ENCODE results near the gene ADPRS. TPM values are rescaled to one million over a fixed set of nuclear protein-coding genes. Genes with fewer than 3 reads are reported as not detected.

ADPRS gene
- total and polyA plus RNA-seq, 9 of the 15 experiments (the other 6 are each of a cell fraction or from before 2014, with no cell fraction given), result 5.9 to 40.0 (median 27.4) TPM

GRCh38 chr1:36099681-36100341 is 11.1 kb downstream of the ADPRS start (continued):
- TF ChIP-seq CEBPZ (IDR thresholded peaks at IDR 0.05; ENCODE audit: borderline replicate concordance, low read depth, low read length) (no peak), ZFP1 (CRISPR knock-in tag; IDR thresholded peaks at IDR 0.05) (no peak), SP2 (IDR thresholded peaks at IDR 0.05; ENCODE audit: extremely low read depth, low read depth, low read length, poor library complexity, severe bottlenecking) (no peak), MED1 (CRISPR knock-in tag; IDR thresholded peaks at IDR 0.05; ENCODE audit: borderline replicate concordance) (no peak), RBM14 (IDR thresholded peaks at IDR 0.05; ENCODE audit: borderline replicate concordance, insufficient read depth, low read depth, low read length) (no peak), ZKSCAN8 (CRISPR knock-in tag; IDR thresholded peaks at IDR 0.05) (no peak), ZNF239 (CRISPR knock-in tag; IDR thresholded peaks at IDR 0.05) (no peak), ZNF764 (CRISPR knock-in tag; IDR thresholded peaks at IDR 0.05; ENCODE audit: low read depth) (no peak), CHAMP1 (IDR thresholded peaks at IDR 0.05) (no peak), ZNF324 (CRISPR knock-in tag; IDR thresholded peaks at IDR 0.05) (no peak), HCFC1 (IDR thresholded peaks at IDR 0.05; ENCODE audit: low read depth, low read length) (no peak), HDAC1 (IDR thresholded peaks at IDR 0.05) (peak in 1 of 2 experiments; percentile 47; a peak in 1 of 4 replicates), ETV5 (CRISPR knock-in tag; IDR thresholded peaks at IDR 0.05; ENCODE audit: low read depth) (no peak), TCF7 (IDR thresholded peaks at IDR 0.05; ENCODE audit: borderline replicate concordance) (no peak), KDM4B (IDR thresholded peaks at IDR 0.05; ENCODE audit: borderline replicate concordance in 2 of 2, low read depth in 1 of 2) (no peak), MEF2A (IDR thresholded peaks at IDR 0.05; ENCODE audit: control insufficient read depth, low read depth, low read length) (no peak), MYC (IDR thresholded peaks at IDR 0.05; ENCODE audit: low read depth, low read length) (no peak), MYC (CRISPR knock-in tag; IDR thresholded peaks at IDR 0.05; ENCODE audit: borderline replicate concordance, low read depth) (no peak)
